HG03175 (cell line): Measurements from ENCODE around the gene OR6C76.
A peak's percentile ranks its signal among the peaks of the same experiment; 100 is the strongest.

ENCODE experiments used
- ATAC-seq: cut with Tn5 transposase; IDR thresholded peaks from one replicate; pipeline ENCODE4 v1.9.1; 2021; ENCODE audit warnings: mild to moderate bottlenecking, moderate library complexity; ENCODE audit not compliant: unreplicated experiment

OR6C76 gene

DNA sequence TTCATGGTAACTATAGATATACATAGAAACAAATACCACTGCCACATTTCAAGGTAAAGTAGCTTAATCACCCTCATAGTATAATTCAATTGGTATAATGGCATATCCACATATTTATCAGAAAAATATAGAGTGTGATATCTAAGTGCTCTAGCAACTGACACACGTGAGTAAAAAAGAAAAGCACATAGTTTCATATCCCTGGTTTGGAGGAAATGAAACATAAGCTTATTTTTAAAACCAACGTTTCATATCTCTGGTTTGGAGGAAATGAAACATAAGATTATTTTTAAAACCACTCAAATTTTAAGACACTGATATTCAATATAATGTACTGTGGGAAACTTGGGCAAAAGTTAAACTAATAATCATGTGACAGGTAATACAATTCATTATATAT is 41.8 kb downstream of the OR6C76 start:
- ATAC-seq = peak; percentile 91

DNA sequence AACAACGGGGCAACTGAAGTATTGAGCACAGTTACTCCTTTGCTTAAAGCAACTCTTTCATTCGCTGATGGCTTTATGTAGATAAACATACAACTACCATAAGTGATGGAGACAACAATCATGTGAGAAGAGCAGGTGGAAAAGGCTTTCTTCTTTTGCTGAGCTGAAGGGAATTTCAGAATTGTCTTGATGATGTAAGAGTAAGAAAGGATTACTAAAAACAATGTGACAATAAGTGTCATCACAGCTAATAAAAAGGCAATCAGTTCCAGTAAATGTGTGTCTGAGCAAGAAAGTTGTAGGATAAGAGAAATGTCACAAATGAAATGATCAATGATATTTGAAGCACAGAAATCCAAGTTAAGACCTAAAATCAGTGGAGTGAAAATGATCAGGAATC is 43.2 kb downstream of the OR6C76 start:
- ATAC-seq = no peak

DNA sequence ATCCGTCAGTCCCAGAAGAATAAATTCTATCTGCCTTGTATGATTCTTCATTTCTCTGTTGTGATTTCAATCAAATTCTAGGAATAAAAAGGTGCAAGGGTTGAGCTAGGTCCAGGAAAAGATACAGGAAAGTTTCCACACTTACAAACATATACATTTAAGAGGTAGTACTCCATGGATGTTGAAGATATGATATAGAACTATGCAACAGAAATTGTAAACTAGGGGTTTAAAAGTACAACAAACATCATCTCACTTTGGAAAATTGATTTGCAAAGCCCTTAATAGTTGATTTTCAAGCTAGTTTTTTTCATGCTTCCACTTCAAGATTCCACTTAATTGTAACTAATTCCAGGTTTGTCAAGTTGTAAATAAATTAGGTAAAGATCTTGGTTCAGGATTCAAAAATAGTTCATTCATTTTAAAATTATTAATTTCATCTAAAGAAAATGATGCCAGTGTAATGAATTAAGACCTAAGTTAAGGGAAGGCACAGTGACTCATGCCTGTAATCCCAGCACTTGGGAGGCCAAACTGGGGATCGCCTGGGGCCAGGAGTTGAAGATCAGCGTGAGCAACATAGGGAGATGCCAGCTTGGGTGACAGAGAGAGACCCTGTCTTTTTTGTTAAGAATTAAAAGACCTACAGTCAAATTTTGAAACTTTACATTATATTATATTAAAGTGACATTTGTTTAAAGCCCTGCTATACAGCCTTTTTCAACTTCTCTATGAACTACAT is 44.2 kb downstream of the OR6C76 start, which contains the start of gene OR6C70:
Gene OR6C70 (minus strand): TSS at position 51 of the 742 bp plus-strand sequence. CDS start 0 bp downstream, at position 51.
- no peak for ATAC-seq

DNA sequence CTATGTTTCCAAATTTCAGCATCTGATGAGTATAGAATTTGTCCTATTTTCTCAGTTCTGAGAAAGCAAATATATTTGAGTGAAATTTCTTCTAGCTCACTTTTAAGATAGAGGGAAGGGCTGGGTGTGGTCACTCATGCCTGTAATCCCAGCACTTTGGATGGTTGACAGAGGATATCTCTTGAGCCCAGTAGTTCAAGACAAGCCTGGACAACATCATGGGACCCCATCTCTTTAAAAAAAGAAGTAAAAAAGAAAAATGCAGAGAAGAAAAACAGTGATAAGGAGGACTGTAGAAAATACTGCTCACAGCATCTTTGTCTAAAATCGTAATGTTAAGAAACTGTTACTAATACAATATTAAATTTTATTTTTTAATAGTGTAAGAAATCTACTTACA is 46.2 kb downstream of the OR6C76 start:
- ATAC-seq = no peak
